ENCODE results near the gene METTL15. TPM values are rescaled to one million over a fixed set of nuclear protein-coding genes. Genes with fewer than 3 reads are reported as not detected.

METTL15 gene
- total RNA-seq, 1 experiment from 2014 or later, result 9.1 TPM

- Histone ChIP-seq H3K9me3 (ENCODE audit: control insufficient read depth, low read depth, low read length) (no peaks in the 10 kb centered on the region), H2AK5ac (ENCODE audit: insufficient read length, low read length) (no peak overlapping the region), H2BK120ac (ENCODE audit: low read depth, low read length, poor library complexity, severe bottlenecking) (no peak overlapping the region), H4K91ac (ENCODE audit: insufficient read length, low read depth, low read length) (no peak overlapping the region), H3K4ac (ENCODE audit: low read depth, low read length) (no peak overlapping the region), H3K23me2 (ENCODE audit: insufficient read length, low read depth, low read length, poor library complexity, severe bottlenecking) (no peaks in the 10 kb centered on the region), H2BK15ac (ENCODE audit: low read depth, low read length) (no peak overlapping the region), H2BK12ac (ENCODE audit: insufficient read length, low read depth, low read length) (no peak overlapping the region), H3K79me1 (ENCODE audit: insufficient read depth, low read depth, low read length, poor library complexity, severe bottlenecking) (no peaks in the 10 kb centered on the region), H3K56ac (ENCODE audit: insufficient read length, low read depth, low read length) (no peak overlapping the region), H2AFZ (ENCODE audit: low read length) (no peak overlapping the region), H4K8ac (replicated peaks; ENCODE audit: insufficient read length, low read depth, low read length) (no peak overlapping the region), H3K27me3 (ENCODE audit: insufficient read depth, low read length) (no peaks in the 10 kb centered on the region), H3K23ac (ENCODE audit: insufficient read length, low read depth, low read length) (no peak overlapping the region), H3K4me2 (ENCODE audit: insufficient read depth, insufficient read length, low read length) (no peak overlapping the region), H2BK5ac (ENCODE audit: insufficient read length, low read length) (no peak overlapping the region), H3K27ac (ENCODE audit: insufficient read length, low read depth, low read length) (no peak overlapping the region), H2BK20ac (ENCODE audit: low read depth, low read length, poor library complexity, severe bottlenecking) (no peak overlapping the region), H3K18ac (ENCODE audit: insufficient read length, low read depth, low read length) (no peak overlapping the region), H3T11ph (ENCODE audit: low read length) (no peak overlapping the region), H3K14ac (ENCODE audit: insufficient read depth, low read length) (no peak overlapping the region), H4K5ac (ENCODE audit: insufficient read length, low read depth, low read length) (no peak overlapping the region), H3K9ac (ENCODE audit: extremely low read depth, insufficient read length, low read length) (no peak overlapping the region), H4K20me1 (ENCODE audit: control insufficient read depth, insufficient read depth, insufficient read length) (no peaks in the 10 kb centered on the region), H3K79me2 (ENCODE audit: insufficient read depth, low read length) (no peaks in the 10 kb centered on the region), H3K4me1 (ENCODE audit: insufficient read depth, low read length) (no peaks in the 10 kb centered on the region)
- no peak for TF ChIP-seq CTCF (conservative IDR thresholded peaks at IDR 0.05)
- no peaks in the 10 kb centered on the region for H3K27me3 Mint-ChIP-seq (ENCODE audit: low read depth)
- peaks cover 4 to 17% (median 14%) of the 10 kb centered on the region in 3 experiments; a peak in 6 of 7 replicates for H3K36me3 Mint-ChIP-seq (ENCODE audit: insufficient read depth in 1 of 3, low read depth in 3 of 3)
- no peaks in the 10 kb centered on the region for H3K9me3 Mint-ChIP-seq
- H3K4me1 Mint-ChIP-seq, result no peaks in the 10 kb centered on the region
- no peak for DNase-seq
- no peak overlapping the region for H3K27ac Mint-ChIP-seq
- WGBS (ENCODE audit: extremely low coverage, insufficient read length, low lambda C conversion rate), result no CpG with 5 or more reads among the region's 1 CpG
- H3K4me3 Mint-ChIP-seq, result no peak overlapping the region
Observed at GRCh38 chr11:28071305-28071704, 36.9 kb upstream of the METTL15 start.
